Testis (tissue), 2 donors: Measurements from ENCODE around the gene WIPF1.

Experiments used
- CTCF ChIP-seq, 3 experiments: fragments of 450-650 bp in 2 of 3; fragments of 200-600 bp in 1 of 3; sonication (generic) in 1 of 3; IDR thresholded peaks; one replicate each; pipeline ENCODE4 v1.5.1; 2016 to 2019; ENCODE audit warnings: antibody characterized with exemption in 3 of 3, mild to moderate bottlenecking in 2 of 3, moderate library complexity in 1 of 3
- POLR2A ChIP-seq: fragments of 450-650 bp; IDR thresholded peaks from one replicate; pipeline ENCODE4 v1.6.1; 2017; ENCODE audit warnings: antibody characterized with exemption, mild to moderate bottlenecking, moderate library complexity

- TF ChIP-seq CTCF (IDR thresholded peaks at IDR 0.05), result no peak
- TF ChIP-seq POLR2A, result no peak
These were observed 31.0 kb upstream of the WIPF1 start for GRCh38 chr2:174628528-174629169.
